GM19397 (cell line): ENCODE results near the gene AMBRA1.

Experiments
- ATAC-seq: cut with Tn5 transposase; IDR thresholded peaks from one replicate; pipeline ENCODE4 v1.9.1; 2021; ENCODE audit warnings: mild to moderate bottlenecking, moderate library complexity; ENCODE audit not compliant: unreplicated experiment

Gene AMBRA1

DNA sequence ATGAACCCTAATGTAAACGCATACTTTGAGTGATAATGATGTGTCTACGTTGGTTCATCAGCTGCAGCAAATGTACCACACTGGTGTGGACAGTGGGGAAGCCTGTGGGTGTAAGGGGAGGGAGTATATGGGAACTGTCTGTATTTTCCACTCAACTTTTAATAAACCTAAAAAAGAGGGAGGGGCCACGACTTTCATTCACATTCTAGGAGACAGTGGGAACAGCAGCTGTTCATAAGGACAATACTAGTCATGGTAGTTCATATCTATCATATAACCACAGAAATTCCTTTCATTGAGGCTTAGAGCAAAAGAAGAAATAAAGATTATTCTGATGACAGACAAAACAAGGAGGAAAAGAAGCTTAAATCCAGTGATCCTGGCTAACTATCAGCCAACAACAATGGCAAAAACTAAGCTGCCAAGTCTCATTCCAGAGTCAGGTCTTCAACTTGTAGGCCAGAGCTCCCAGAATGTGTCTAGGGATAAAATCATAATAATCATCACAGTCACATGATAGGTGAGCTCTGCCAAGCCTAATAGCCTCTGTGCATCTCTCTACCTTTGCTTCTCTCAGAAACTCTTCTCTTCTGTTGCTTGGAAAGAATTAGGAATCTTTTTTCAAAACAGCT, 142.9 kb downstream of the AMBRA1 start:
- no peak for ATAC-seq

DNA sequence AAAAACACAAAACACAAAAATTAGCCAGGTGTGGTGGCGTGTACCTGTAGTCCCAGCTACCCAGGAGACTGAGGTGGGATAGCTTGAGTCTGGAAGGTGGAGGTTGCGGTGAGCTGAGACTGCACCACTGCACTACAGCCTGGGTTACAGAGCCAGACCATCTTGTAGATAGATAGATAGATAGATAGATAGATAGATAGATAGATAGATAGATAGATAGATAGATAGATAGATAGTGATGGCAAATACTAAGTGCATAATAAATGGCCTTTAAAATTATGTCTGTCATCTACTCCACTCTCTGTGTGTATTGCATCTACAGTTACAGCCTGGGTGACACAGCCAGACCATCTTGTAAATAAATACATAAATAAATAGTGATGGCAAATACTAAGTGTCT, 146.3 kb downstream of the AMBRA1 start:
- ATAC-seq: no peak

DNA sequence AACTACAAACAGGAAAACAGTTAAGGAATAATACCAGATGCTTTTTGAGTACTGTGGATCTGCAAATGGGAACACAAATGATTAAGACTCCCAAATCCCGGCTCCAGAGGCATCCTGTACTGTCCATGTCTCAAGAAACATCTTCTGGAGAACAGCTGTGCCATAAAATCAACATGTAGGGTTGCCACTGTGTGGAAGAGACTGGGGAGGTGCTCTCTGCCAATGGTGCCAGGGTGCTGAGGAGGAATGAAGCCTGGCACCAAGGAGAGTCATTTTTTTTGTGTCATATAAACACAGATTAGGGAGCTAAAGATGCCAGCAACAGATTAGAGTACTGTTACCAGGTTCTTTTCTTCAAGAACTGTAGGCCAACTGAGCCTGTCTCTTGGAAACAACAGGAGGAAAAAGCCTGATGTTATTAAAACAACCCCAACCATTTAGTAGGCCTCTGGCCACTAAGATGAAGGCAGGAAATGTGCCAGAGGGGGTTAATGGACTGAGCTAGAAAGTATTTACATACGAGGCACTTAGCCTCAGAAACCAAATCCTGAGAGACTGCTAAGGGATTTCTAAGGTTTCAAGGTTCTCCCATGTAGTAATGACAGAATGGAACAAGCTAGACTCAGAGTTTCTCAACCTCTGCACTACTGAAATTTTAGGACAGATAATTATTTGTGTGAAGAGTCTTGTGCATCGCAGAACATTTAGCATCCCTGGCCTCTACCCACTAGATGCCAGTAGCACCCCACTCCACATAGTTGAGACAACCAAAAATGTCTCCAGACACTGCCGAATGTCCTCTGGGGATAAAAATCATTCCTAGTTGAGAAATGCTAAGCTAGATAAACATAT, 147.7 kb downstream of the AMBRA1 start:
- no peak for ATAC-seq

DNA sequence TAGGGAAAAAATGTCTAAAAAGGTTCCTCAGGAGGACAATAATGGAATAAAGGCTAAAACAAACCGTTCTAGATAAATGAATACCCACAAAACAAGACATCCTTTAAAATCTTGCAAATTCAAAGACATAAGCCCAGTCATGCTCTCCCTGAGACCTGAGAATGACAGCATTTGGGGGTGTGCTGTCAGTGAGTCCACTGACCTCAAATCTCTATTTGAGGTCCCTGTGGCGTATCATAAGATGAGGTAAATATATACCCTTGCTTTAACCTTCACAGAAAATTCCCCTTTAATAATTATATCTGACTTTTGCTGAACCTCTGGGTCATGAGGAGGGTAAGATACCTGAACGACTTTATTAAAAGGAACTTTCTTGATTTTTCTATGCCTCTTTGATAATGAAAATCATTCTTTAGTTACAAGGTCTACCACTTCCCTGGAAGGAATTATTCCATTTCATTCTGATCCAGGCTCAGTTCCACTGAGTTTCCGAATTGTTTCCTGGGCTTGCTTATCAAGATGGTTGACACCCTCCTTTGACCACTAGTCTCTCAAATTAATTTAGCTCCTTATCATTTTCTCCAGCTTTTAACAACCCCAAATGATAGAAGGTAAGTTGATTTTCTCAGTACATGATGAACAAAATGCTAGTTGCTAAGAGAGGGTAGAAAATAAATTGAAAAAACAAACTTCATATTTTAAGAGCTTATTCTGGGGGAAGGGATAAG, 148.5 kb downstream of the AMBRA1 start:
- no peak for ATAC-seq

DNA sequence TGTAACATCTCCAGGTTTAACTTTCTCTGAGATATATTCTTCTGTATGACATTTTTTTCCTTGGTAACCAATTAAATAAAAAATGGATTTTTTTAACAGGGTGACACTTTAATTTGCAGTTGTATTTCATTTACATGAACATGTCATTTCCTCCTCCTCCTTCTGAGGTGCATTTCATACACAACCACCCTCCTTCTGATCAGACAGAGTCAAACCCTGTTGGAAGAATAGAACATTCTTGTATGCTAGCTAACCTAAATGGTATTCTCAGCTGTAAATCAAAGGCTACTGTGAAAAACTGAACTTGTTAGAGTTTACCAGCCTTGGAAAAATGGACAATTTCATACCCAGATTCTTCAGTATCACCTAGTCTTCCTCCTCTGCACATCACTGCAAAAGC, 149.5 kb downstream of the AMBRA1 start:
- ATAC-seq: no peak

DNA sequence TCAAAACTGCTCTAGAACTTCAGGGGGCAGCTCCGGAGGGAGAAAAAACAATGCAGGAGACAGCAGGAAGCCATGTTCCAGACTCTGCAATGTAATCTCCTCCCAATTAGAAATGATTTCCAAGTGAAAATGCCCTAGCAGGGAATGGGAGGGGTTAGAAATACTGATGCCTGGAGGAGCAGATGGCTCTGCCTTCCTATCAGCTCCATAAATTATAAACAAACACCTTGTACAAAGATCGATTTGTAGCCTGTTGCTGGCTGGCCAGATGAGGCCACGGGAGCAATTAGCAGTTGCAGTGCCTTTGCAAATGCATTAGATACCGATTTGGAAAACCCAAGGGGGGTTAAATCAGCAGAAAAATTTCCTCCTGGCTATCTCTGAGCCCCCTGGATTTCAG, 155.6 kb downstream of the AMBRA1 start:
- ATAC-seq: no peak

DNA sequence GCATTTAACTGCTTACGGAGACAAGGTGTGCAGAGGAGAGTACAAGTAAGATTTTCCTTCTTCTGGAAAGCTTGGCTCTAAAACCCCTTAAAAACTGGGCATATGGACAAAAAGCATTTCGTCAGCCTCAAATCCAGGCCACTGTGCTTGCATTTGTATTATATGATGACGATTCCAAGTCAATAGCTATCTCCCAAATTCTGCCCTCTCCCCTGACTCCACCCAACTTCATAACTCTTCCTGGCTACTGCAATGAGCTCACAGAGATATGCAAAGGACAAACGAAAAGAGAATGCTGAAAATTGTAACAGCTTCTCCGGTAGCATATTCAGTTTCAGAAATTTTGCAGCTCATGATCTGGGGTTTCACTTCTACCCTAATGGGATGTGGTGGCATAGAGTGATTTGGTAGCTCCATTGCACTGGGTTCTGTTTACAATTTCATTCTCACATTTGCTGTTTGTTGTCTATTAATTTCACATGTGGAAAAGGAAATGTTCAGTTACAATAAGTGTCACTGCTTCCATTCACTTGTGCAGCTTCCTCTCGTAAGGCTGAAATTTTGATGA, 156.6 kb downstream of the AMBRA1 start:
- no peak for ATAC-seq

DNA sequence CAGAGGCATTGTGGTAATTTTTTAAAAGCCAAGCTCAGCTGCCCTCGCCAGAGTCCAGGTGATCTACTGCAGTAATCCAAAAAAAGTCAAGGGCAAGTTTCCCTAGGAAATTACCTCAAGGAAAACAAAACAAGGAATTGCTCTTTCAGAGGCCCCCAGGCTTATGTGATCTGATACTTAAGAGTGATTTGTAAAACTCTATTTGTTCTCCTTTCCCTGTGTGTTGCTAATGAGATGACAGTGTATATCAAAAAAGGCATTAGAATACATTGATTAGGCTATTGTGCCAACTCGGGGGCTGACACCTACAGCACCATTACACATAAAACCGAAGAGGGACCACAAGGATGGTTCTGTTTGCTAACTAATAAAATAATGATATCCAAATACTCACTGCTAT, 157.7 kb downstream of the AMBRA1 start:
- no peak for ATAC-seq

DNA sequence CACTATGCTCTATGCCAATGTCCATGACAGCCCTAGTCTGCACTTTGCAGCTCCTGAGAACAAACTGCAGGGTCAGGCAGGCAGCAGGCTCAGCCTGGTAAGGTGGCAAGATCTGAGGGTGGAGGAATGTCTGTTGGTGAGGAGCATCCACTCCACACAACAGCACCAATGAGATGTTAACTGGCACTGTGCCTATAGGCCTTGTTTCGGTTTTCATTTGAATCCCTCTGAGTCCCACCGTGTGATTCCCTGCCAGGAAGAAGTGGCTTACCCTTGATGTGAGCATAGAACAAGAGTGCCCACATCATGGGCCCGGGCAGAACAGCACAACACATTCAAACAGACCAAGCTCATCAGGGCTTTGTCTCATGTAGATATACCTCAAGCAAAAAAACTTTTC, 158.1 kb downstream of the AMBRA1 start:
- no peak for ATAC-seq

DNA sequence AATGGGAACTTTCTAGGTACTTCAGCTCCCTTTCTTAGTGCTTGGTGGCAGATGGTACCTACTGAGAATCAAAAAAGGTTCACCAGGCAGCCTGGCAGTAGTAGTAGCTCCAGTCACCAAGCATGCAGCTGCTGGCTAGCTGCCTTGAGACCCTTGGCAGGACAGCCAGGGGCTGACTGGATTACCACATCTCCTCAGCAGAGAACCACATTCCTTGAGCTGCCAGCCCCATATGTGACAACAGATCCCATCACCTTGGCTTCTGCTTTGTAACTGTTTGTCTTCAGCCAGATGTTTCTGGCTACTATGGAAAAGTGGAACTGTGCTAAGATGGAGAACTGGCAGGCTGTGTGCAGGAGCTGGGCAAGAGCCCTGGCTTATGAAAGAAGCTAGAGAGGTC, 162.6 kb downstream of the AMBRA1 start:
- ATAC-seq: no peak

DNA sequence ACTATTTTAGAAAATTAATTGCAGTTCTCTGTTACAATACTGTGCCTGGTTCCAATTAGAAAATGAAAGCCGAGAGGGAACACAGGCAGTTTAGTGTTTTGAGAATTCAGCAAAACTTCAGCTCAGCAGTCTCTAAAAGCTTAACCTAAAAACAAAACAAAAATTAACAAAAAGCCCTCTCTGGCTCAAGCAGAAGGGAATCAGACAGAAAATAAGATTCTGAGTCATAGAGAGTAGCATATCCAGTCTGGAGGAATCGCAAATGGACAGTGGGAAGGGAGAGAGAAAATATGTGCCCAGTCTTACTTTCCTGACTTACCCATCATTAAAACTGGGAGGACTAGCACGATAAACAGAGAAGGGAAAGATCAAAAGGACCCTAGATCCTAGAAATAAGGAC, 164.1 kb downstream of the AMBRA1 start:
- ATAC-seq: no peak

DNA sequence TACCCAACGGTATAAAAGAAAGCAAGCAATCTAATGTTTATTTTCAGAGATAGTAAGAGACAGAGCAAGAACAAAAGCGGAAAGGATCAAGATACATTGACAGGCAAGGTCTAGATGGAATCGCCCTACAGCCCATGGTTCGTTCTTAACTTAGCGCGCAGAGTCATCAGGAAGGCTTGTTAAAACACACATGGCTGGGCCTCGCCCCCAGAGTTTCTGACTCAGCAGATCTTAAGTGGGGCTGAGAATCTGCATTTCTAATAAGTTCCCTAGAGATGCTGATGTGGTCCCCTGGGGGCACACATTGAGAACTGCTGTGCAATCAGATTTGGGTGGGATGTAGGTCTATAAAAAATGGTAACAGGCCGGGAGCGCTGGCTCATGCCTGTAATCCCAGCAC, 166.5 kb downstream of the AMBRA1 start:
- no peak for ATAC-seq

DNA sequence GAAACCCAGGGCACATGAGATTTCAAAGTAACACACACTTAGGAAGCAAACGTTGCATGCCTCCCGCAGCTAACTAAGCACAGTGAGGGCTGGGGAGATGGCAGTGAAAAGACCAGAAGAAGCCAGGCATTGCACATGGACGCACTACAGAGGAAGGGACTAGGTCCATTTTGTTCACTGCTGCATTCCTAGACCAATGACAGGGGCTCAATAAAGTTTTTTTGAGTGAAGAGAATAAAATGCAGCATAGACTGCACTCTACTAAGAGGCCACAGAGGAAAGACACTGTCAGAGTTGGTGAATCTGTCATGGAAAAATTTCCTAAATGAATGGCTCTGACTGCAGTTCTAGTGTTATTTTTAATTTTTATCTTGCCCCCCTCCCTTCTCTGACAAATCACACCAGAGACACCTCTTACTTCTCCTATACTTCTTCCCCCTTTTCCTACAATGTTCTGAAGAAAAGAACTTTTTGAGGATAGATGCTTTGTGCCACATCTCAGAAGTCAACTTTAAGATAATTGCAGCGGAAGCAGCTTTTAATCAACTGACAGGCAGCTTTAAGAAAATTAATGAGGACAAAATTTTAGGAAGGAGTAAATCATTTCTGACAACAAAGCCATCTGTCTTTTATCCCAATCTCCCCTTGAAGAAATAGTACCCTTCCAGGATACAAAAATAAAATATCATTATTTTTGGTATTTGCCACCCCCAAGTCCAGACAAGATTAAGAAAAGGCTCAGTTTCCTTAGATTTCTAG, 167.4 kb downstream of the AMBRA1 start:
- ATAC-seq: no peak

DNA sequence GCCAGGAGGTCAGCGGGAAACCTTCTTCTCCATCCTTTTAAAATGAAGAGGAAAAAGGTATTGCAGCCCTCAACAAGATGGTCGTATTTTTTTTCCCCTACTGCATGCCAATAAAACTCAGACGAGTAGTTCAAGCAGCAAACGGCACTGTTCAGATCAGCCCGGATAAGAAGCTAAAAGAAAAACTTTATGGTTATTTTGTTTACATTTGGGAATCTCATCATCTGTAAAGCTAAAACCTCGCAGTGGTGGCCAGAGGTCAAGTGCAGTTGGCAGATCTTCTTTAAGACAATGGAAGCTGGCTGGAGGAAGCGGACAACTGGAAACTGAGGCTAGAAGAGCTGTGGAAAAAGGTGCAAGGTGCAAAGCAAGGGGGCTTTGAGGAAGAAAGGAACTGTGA, 171.2 kb downstream of the AMBRA1 start:
- ATAC-seq: no peak

DNA sequence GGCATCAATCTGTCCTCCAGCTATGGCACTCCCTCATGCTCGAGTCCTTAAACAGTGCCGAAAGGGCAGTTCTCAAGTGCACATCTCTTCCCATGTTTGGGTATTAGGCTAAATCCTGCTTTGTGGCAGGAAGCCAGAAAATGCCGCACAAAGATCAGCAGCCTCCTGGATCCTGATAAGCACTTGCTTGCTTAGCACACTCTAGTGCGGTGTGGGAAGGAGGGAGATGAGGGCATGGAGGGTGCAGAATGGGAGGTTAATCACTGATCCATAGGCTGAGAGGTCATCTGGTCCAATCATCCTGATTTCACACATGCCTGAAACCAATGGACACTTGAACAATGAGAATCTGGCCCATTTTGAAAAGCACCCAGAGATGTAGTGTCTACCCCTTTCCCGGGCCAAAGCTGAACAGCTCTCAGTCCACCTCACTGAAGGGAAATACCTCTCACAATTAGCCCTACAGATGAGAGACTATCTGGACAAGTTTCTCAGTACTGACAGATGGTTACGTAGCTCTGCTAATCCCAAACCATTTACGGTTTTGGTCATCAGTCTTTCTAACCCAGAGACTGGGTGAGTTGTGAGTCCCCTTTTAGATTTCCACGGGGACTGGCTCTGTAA, 172.5 kb downstream of the AMBRA1 start:
- no peak for ATAC-seq

DNA sequence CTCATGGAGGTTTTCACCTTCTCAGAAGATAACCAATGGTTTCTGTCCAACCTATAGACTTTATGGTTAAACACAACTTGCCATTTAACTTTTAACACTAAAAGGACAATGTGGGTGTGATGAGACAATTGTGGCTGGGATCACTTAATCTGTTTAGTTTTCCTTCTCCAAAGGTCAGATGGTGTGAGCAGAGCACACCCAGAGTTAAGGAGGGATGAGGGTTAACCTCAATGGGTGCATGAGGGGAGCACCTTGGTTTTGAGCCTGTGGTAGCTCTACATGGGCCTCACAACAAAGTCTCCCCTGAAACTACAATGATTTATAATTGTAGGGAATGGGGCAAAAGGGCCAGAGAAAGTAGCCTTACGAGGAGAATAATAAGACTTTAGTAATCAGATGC, 173.3 kb downstream of the AMBRA1 start:
- no peak for ATAC-seq

DNA sequence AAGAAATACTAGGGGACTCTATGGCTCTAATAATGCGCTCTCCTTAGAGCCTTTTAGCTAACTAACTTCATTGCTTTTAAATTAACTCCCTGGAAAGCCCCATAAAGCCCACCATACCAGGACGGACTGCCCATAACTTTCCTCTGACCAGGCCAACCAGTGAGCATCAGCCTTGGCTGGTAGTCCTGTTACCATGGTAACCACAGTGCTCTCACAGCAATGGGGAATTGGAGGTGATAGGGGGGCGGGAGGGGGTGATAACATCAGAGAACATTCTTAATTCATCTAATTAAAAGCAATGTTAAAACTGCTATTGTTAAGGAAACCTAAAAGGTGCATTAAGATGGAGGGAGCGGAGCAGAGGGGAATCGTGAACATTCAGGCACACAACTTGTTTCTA, 175.1 kb downstream of the AMBRA1 start:
- no peak for ATAC-seq

DNA sequence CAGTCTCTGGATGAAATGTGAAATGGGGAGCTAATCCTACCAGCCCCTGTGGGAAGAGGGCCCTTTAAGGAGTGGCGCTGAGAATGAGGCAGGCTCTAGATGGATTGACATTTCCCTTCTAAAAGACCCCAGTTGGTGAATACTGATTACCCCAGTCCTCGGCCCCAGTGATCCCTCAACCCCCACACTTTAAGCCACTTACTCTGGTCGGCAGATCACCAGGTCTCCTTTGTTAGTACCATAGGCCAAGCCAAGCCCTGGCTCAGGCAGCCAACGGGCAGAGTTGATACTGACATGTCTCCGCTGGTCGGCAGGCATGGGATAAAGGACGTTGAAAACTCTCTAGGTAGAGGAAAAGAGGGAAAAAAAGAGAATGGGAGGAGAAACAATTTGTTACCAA, 176.1 kb downstream of the AMBRA1 start:
- no peak for ATAC-seq

DNA sequence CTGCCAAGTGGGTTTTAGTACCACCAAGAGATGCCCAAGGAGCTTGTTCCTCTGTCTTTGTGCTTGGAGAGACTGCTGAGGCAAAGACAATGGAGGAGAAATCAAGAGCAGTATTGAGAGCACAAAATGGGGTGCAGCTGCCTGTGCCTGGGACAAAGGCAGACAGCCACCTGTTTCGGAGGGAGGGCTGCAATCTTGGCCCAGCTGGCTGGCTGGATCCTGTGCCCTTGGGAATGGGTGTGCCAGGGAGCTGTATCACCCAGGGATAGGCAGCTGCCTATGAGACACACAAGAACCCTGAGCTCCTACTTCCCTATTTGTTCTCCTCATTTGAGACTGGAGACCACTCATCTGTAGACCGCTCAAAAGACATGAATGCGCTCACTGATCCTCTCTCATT, 178.9 kb downstream of the AMBRA1 start:
- no peak for ATAC-seq

DNA sequence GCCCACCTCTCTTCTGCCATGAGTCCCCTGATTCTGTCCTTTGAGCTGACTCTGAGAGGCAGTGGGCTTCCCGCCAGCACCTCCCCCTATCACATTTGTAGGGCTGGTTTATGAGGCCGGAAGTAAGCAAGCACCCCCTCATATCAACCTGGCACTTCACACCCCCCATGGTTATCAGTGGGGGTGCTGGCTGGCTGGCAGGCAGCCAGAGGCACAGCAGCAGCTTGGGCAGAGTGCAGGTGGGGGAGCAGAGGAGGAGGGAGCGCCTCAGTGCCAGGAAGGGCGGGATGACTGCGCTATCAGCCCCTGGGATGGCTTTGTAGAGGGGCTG, 179.4 kb downstream of the AMBRA1 start:
- ATAC-seq: no peak
